ENCODE measurements around the gene GALNT18. TPM values are rescaled to one million over a fixed set of nuclear protein-coding genes. Genes with fewer than 3 reads are reported as not detected.

The GALNT18 gene
- total and polyA plus RNA-seq, 8 donors, result 2.0 to 8.9 (median 4.7) TPM

GRCh38 chr11:11268119-11268518, 353.7 kb downstream of the GALNT18 start:
- Histone ChIP-seq H3K9me3 (no peaks in the 10 kb centered on the region), H3K27ac (no peak overlapping the region), H3K27me3 (no peaks in the 10 kb centered on the region), H3K4me3 (no peak overlapping the region), H3K36me3 (no peaks in the 10 kb centered on the region), H3K4me1 (no peaks in the 10 kb centered on the region)
- intact Hi-C loops (cut with DNase I), result loop anchor here in 1 of 3 donors (10.0 kb wide), 1 partner anchor 223 kb away; no protein-coding TSS in a partner anchor
- TF ChIP-seq, protein P1, sequence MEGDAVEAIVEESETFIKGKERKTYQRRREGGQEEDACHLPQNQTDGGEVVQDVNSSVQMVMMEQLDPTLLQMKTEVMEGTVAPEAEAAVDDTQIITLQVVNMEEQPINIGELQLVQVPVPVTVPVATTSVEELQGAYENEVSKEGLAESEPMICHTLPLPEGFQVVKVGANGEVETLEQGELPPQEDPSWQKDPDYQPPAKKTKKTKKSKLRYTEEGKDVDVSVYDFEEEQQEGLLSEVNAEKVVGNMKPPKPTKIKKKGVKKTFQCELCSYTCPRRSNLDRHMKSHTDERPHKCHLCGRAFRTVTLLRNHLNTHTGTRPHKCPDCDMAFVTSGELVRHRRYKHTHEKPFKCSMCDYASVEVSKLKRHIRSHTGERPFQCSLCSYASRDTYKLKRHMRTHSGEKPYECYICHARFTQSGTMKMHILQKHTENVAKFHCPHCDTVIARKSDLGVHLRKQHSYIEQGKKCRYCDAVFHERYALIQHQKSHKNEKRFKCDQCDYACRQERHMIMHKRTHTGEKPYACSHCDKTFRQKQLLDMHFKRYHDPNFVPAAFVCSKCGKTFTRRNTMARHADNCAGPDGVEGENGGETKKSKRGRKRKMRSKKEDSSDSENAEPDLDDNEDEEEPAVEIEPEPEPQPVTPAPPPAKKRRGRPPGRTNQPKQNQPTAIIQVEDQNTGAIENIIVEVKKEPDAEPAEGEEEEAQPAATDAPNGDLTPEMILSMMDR (IDR thresholded peaks at IDR 0.05), result no peak
- FAIRE-seq (no peak), DNase-seq (no peak), ATAC-seq (no peak)
- 0 to 72% methylated on average over 1 of the region's 1 CpG for WGBS, 2 donors

DNA sequence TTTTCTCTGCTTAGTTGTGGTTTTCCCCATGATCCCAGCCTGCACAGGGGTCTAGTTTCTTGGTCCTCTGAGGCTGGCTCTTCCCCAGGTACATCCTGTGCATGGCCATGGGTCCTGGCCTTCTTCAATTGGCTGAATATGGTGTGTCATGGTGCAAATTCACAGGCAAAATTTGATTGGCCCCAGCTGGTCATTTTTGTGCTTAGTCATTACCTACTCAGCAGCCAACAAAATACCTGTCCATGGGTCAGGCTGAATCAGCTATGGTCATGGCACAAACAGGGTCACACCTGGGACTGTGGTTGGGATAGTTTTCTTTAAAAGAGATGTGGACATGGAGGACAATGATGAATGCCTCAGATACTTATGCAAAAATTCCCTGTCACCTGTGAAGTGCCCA, 354.5 kb downstream of the GALNT18 start:
- ATAC-seq (no peak), DNase-seq (no peak), FAIRE-seq (no peak)
- Histone ChIP-seq H3K9me3 (no peaks in the 10 kb centered on the region), H3K27ac (no peak overlapping the region), H3K36me3 (no peaks in the 10 kb centered on the region), H3K4me3 (no peak overlapping the region), H3K27me3 (no peaks in the 10 kb centered on the region), H3K4me1 (no peaks in the 10 kb centered on the region)
- TF ChIP-seq, protein P1 (IDR thresholded peaks at IDR 0.05), result no peak
- intact Hi-C loops (cut with DNase I), result loop anchor here in 1 of 3 donors (10.0 kb wide), 1 partner anchor 223 kb away; no protein-coding TSS in a partner anchor

- Histone ChIP-seq H3K9me3 (no peaks in the 10 kb centered on the region), H3K27me3 (no peaks in the 10 kb centered on the region), H3K4me3 (no peak overlapping the region), H3K36me3 (no peaks in the 10 kb centered on the region), H3K27ac (no peak overlapping the region), H3K4me1 (no peaks in the 10 kb centered on the region)
- WGBS, 2 donors, result 39 to 40% methylated on average over 8 of the region's 8 CpGs
- intact Hi-C loops (cut with DNase I), result loop anchor here in 1 of 3 donors (10.0 kb wide), 1 partner anchor 221 kb away; no protein-coding TSS in a partner anchor
- ATAC-seq, result peak in 3 of 4 donors; percentile 80 to 88 (median 86)
- no peak for FAIRE-seq
- TF ChIP-seq, protein P1 (IDR thresholded peaks at IDR 0.05), result peak; percentile 57 to 69 (median 68)
- DNase-seq, result peak in 5 of 6 donors; percentile 19 to 84 (median 59)
Measured at GRCh38 chr11:11265994-11266606, 355.7 kb downstream of the GALNT18 start.

DNA sequence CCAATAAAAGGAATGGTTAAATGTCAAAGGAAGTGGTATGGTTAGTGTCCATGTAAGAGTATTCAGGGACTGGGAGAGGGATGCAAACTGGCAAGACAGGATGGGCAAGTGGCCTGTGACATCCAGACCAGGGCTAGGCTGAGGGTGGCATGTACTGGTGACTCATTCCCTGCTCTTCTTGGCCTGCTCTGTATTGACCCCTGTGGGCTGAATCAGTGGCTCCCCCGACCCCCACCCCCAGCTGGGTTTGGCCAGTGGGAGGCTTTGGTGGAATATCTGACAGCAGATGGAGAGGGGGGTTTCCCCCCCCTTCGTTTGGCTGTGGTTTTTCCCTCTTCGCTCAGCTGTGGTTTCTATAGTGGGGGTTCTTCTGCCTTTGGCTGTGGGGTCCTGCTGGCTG, 356.5 kb downstream of the GALNT18 start:
- intact Hi-C loops (cut with DNase I), result loop anchor here in 1 of 3 donors (10.0 kb wide), 1 partner anchor 221 kb away; no protein-coding TSS in a partner anchor
- TF ChIP-seq, protein P1 (IDR thresholded peaks at IDR 0.05), result no peak
- no peaks in the 10 kb centered on the region for H3K4me1 ChIP-seq
- FAIRE-seq, result no peak
- no peak overlapping the region for H3K27ac ChIP-seq
- H3K9me3 ChIP-seq, result no peaks in the 10 kb centered on the region
- DNase-seq, result no peak
- no peaks in the 10 kb centered on the region for H3K36me3 ChIP-seq
- H3K27me3 ChIP-seq, result no peaks in the 10 kb centered on the region
- 68 to 71% methylated on average over 3 of the region's 3 CpGs for WGBS, 2 donors
- no peak for ATAC-seq
- H3K4me3 ChIP-seq, result no peak overlapping the region

All from pancreas (tissue), 10 donors.